ENCODE data around the gene FURIN. TPM values are rescaled to one million over a fixed set of nuclear protein-coding genes. Genes with fewer than 3 reads are reported as not detected.
A peak's percentile ranks its signal among the peaks of the same experiment; 100 is the strongest.

Gene FURIN
- total and polyA plus RNA-seq, 9 of the 15 experiments (the other 6 are each of a cell fraction or from before 2014, with no cell fraction given): 0.92 to 99.9 (median 34.8) TPM

DNA sequence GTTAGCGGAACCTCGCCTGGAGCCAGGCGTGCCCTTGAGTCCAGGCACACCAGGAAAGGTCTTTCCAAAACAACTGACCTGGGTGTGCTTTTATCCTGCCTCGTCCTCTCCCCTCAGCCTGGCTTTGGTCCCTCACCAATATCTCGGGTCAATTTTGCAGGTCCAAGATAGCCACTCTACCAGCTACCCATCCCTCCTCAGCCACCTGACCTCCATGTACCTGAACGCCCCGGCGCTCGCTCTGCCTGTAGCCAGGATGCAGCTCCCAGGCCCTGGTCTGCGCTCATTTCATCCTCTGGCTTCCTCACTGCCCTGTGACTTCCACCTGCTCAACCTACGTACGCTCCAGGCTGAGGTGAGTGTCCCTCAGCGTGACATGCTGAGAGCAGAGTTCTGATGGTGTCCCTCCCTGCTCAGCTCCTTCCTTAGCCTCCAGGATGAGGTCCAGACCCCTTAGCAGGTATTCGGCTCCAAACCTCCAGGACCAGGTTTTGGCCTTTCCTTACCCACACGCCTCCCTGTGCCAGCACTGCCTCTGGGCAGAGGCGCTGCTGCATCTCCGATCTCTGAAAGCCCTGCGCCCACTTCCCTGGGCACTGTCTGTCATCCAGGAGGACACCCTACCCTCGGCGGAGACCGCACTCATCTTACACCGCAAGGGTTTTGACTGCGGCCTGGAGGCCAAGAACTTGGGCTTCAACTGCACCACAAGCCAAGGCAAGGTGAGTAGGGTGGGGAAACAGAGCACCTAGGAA is 49.8 kb downstream of the FURIN start:
- Histone ChIP-seq H3K27ac (ENCODE audit: extremely low read depth, low read depth, low read length) (no peak overlapping the region), H3K4me2 (ENCODE audit: insufficient read depth, low read length) (no peak overlapping the region), H2AFZ (ENCODE audit: low read depth, low read length) (no peak overlapping the region), H3K4me3 (no peak overlapping the region), H3K9ac (ENCODE audit: insufficient read depth in 1 of 2, low read depth in 2 of 2, low read length in 2 of 2) (0 out of 4 replicates have a peak overlapping the region, but pooled peaks of 1 of the 2 experiments have one; percentile 38), H3K79me2 (ENCODE audit: control insufficient read depth, insufficient read depth, low read length) (peaks cover 6% of the 10 kb centered on the region; the same call in 2 of the 3 replicates), H3K9me1 (ENCODE audit: control insufficient read depth, insufficient read depth, low read length) (no peaks in the 10 kb centered on the region), H3K27me3 (ENCODE audit: control insufficient read depth in 2 of 2, insufficient read depth in 2 of 2, low read length in 2 of 2) (no peaks in the 10 kb centered on the region), H3K4me1 (replicated peaks in 1 of 2; ENCODE audit: control insufficient read depth in 2 of 2, insufficient read depth in 2 of 2, low read length in 2 of 2) (peaks cover 27 to 30% of the 10 kb centered on the region in 2 experiments), H4K20me1 (replicated peaks; ENCODE audit: control insufficient read depth, insufficient read depth, low read length) (no peaks in the 10 kb centered on the region), H3K9me3 (replicated peaks; ENCODE audit: control insufficient read depth, insufficient read depth, low read depth, low read length) (no peaks in the 10 kb centered on the region), H3K36me3 (ENCODE audit: control insufficient read depth, insufficient read depth, low read length) (peaks cover 92% of the 10 kb centered on the region)
- DNase-seq (ENCODE audit: extremely low read depth in 1 of 4, low spot score in 3 of 4) (no peak), FAIRE-seq (no peak), ATAC-seq (no peak)
- 98% methylated on average over 23 of the region's 23 CpGs for WGBS (ENCODE audit: insufficient coverage, low coverage, missing lambda C conversion rate)
- CTCF ChIA-PET (ENCODE audit: low intra/inter-chr PET ratio): interaction anchor here (0.7 kb wide), 1 partner anchor 306 kb away, joined by 3 read pairs; no protein-coding TSS in a partner anchor
- POLR2A ChIA-PET: interaction anchor here (1.1 to 2.0 kb wide), 6 partner anchors 9 to 15 kb away, joined by 3 to 20 read pairs (median 6); partner anchors contain the start of genes HDDC3 and MAN2A2
- in situ Hi-C loops (cut with MboI) (no loop called here), intact Hi-C loops (cut with micrococcal nuclease) (no loop called here)
- no TSS peak for BruUV-seq (replicated peaks)
- 0 out of 2 replicates have a peak, but pooled peaks have one; percentile 3 for TF ChIP-seq POLR2A (conservative IDR thresholded peaks at IDR 0.05)
- TF ChIP-seq HBP1 (CRISPR knock-in tag; IDR thresholded peaks at IDR 0.05): no peak
- TF ChIP-seq MBD1 (CRISPR knock-in tag; IDR thresholded peaks at IDR 0.05): no peak
- no peak for TF ChIP-seq SRSF1 (IDR thresholded peaks at IDR 0.05; ENCODE audit: low read depth, low read length)
- TF ChIP-seq POLR2G (IDR thresholded peaks at IDR 0.05; ENCODE audit: low read depth, low read length): 0 out of 2 replicates have a peak, but pooled peaks have one; percentile 17
- TF ChIP-seq ZNF12 (CRISPR knock-in tag; IDR thresholded peaks at IDR 0.05): no peak
- TF ChIP-seq ZKSCAN8 (CRISPR knock-in tag; IDR thresholded peaks at IDR 0.05): no peak
- TF ChIP-seq ZNF583 (CRISPR knock-in tag; IDR thresholded peaks at IDR 0.05): no peak
- TF ChIP-seq, protein P1, sequence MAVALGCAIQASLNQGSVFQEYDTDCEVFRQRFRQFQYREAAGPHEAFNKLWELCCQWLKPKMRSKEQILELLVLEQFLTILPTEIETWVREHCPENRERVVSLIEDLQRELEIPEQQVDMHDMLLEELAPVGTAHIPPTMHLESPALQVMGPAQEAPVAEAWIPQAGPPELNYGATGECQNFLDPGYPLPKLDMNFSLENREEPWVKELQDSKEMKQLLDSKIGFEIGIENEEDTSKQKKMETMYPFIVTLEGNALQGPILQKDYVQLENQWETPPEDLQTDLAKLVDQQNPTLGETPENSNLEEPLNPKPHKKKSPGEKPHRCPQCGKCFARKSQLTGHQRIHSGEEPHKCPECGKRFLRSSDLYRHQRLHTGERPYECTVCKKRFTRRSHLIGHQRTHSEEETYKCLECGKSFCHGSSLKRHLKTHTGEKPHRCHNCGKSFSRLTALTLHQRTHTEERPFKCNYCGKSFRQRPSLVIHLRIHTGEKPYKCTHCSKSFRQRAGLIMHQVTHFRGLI (CRISPR knock-in tag; IDR thresholded peaks at IDR 0.05): no peak
- TF ChIP-seq RBFOX2 (IDR thresholded peaks at IDR 0.05; ENCODE audit: low read depth, low read length): peak; percentile 36; the same call in 1 of the 2 replicates
- TF ChIP-seq EGR1 (conservative IDR thresholded peaks at IDR 0.05): no peak
- no peak for TF ChIP-seq NELFE (IDR thresholded peaks at IDR 0.05; ENCODE audit: insufficient read depth, insufficient read length)
- no peak for TF ChIP-seq TCF7L2 (IDR thresholded peaks at IDR 0.05; ENCODE audit: low read depth, low read length)
- no peak for TF ChIP-seq NFIX (CRISPR knock-in tag; IDR thresholded peaks at IDR 0.05; ENCODE audit: low read depth)
- no peak for TF ChIP-seq BMI1 (IDR thresholded peaks at IDR 0.05; ENCODE audit: low read length)
- TF ChIP-seq ZNF830 (CRISPR knock-in tag; IDR thresholded peaks at IDR 0.05): no peak

All from K562 (cell line).